ENCODE data around the gene LRIT3. TPM values are rescaled to one million over a fixed set of nuclear protein-coding genes. Genes with fewer than 3 reads are reported as not detected.
A peak's percentile ranks its signal among the peaks of the same experiment; 100 is the strongest.

The LRIT3 gene
- total RNA-seq, 2 experiments from 2014 or later: 0.13 to 0.16 TPM

DNA sequence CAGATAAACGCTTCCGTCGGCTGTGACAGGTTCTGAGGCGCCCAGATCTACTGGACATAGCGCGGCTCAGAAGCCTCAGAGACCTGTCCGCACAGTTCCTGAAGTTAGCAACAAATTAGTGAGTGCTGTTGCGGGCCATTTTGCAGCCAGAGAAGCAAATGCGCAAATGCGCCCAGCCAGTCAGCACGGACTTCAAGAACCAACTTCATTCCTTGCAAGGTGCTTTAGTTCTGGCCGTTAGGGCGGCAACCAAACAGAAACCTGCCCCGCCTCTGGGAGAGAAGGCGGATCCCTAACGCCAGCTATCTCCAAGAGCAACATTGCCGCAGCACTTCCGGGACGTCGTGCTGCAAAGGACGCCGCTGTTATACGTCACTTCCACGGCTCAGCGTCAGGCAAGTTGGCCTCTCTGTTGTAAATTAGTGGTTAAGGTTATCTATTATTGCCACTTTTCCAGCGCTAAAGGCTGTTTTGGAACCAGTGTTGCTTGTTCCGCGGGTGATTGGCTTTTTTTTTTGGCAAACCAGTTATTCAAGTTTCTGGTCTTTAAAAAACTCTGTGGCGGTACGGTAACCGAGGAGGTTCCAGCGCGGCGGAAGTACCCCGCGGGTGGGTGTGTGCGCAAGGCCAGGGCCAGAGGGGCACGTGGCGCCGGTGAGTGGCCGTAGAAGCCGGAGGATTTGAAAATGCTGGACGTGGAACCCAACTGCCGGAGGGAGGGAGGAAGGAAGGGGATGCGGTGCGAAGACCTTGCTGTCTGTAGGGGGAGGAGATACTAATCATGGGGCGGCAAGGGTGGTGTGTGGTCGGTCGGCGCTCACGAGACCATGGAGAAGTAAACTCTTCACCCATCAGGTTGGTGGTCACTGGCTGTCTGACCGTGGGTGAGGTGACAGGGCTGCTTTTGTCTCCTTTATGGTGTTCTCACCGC is 32.5 kb upstream of the LRIT3 start, which contains the start of gene GAR1:
Gene GAR1, plus strand, starts transcription at position 612 of the 931 bp plus-strand sequence. CDS start 403 bp downstream, outside the sequence.
- ChIA-PET POLR2A (interaction anchor here (0.6 to 1.2 kb wide), 2 partner anchors 20 to 104 kb away, joined by 3 read pairs; no protein-coding TSS in a partner anchor), CTCF (interaction anchor here (0.8 to 2.5 kb wide), 6 partner anchors 9 to 382 kb away, joined by 3 to 17 read pairs (median 4); partner anchors contain the start of genes CASP6, RRH and SEC24B)
- ATAC-seq (peak; percentile 95), DNase-seq (peak; percentile 94)
- no peak for TF ChIP-seq CTCF (IDR thresholded peaks at IDR 0.05)
- Mint-ChIP-seq H3K27ac (peak within 1 kb of the TSS; percentile 98), H3K9me3 (no peaks in the 10 kb centered on the region), H3K36me3 (ENCODE audit: low read depth) (peaks cover 43% of the 10 kb centered on the region), H3K27me3 (no peaks in the 10 kb centered on the region), H3K4me3 (peak within 1 kb of the TSS; percentile 95), H3K4me1 (ENCODE audit: low read depth) (peaks cover 44% of the 10 kb centered on the region)
- intact Hi-C loops (cut with micrococcal nuclease): loop anchor here (5.0 kb wide), 1 partner anchor 393 kb away; no protein-coding TSS in a partner anchor

- intact Hi-C loops (cut with micrococcal nuclease): loop anchor here (5.0 kb wide), 1 partner anchor 394 kb away; no protein-coding TSS in a partner anchor
Observed at GRCh38 chr4:109816082-109816442, 31.8 kb upstream of the LRIT3 start.

GRCh38 chr4:109816894-109817293 is 31.0 kb upstream of the LRIT3 start:
- no peak for DNase-seq
- POLR2A ChIA-PET: interaction anchor here (1.2 kb wide), 1 partner anchor 86 kb away, joined by 3 read pairs; no protein-coding TSS in a partner anchor
- Mint-ChIP-seq H3K4me3 (peak overlapping the region; percentile 95), H3K36me3 (ENCODE audit: low read depth) (peaks cover 54% of the 10 kb centered on the region), H3K9me3 (no peaks in the 10 kb centered on the region), H3K27ac (peak overlapping the region; percentile 98), H3K4me1 (ENCODE audit: low read depth) (peaks cover 57% of the 10 kb centered on the region), H3K27me3 (no peaks in the 10 kb centered on the region)
- CTCF ChIA-PET: interaction anchor here (1.8 to 2.5 kb wide), 3 partner anchors 10 to 384 kb away, joined by 8 to 17 read pairs (median 14); partner anchors contain the start of genes CASP6, RRH and SEC24B
- intact Hi-C loops (cut with micrococcal nuclease): loop anchor here (5.0 kb wide), 1 partner anchor 395 kb away; no protein-coding TSS in a partner anchor
- ATAC-seq: no peak
- no peak for TF ChIP-seq CTCF (IDR thresholded peaks at IDR 0.05)

More at GRCh38 chr4:109816082-109816442, 31.8 kb upstream of the LRIT3 start:
- Mint-ChIP-seq H3K36me3 (ENCODE audit: low read depth) (peaks cover 48% of the 10 kb centered on the region), H3K9me3 (no peaks in the 10 kb centered on the region), H3K27me3 (no peaks in the 10 kb centered on the region), H3K4me1 (ENCODE audit: low read depth) (peaks cover 50% of the 10 kb centered on the region), H3K27ac (peak overlapping the region; percentile 98), H3K4me3 (peak overlapping the region; percentile 95)
- ChIA-PET POLR2A (interaction anchor here (0.6 to 1.2 kb wide), 2 partner anchors 85 to 105 kb away, joined by 3 read pairs; no protein-coding TSS in a partner anchor), CTCF (interaction anchor here (1.1 to 2.5 kb wide), 5 partner anchors 9 to 383 kb away, joined by 3 to 17 read pairs (median 8); partner anchors contain the start of genes CASP6, RRH and SEC24B)
- TF ChIP-seq CTCF (IDR thresholded peaks at IDR 0.05): no peak
- peak; percentile 67 for DNase-seq
- ATAC-seq: peak; percentile 2

DNA sequence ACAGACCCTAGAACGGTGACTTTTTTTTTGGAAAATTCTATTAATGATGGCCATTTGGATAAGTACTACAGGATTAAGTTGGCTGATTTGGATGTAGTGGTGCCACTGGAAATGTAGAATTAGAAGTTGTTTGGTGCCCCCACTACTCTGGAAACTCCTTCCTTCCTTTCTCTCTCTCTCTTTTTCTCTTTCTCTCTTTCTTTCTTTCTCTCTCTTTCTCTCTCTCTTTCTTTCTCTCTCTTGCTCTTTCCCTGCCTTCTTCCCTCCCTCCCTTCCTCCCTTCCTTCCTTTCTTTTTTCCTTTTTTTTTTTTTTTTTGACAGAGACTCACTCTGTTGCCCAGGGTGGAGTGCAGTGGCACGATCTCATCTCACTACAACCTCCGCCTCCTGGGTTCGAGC is 29.6 kb upstream of the LRIT3 start:
- H3K27ac Mint-ChIP-seq: peak overlapping the region; percentile 51
- no peaks in the 10 kb centered on the region for H3K9me3 Mint-ChIP-seq
- CTCF ChIA-PET: interaction anchor here (2.5 kb wide), 1 partner anchor 8 kb away, joined by 17 read pairs; the partner anchor contains the start of gene RRH
- intact Hi-C loops (cut with micrococcal nuclease): loop anchor here (5.0 kb wide), 1 partner anchor 396 kb away; no protein-coding TSS in a partner anchor
- TF ChIP-seq CTCF (IDR thresholded peaks at IDR 0.05): no peak
- no peak for ATAC-seq
- no peak overlapping the region for H3K4me3 Mint-ChIP-seq
- H3K27me3 Mint-ChIP-seq: no peaks in the 10 kb centered on the region
- H3K4me1 Mint-ChIP-seq (ENCODE audit: low read depth): peaks cover 62% of the 10 kb centered on the region
- H3K36me3 Mint-ChIP-seq (ENCODE audit: low read depth): peaks cover 62% of the 10 kb centered on the region
- no peak for DNase-seq
- POLR2A ChIA-PET: no interaction called here
